GM15510 (cell line): ENCODE results near the gene WFDC5.

Source experiments
- POLR2A ChIP-seq: IDR thresholded peaks from 3 replicates; pipeline ENCODE4 v1.6.1; 2011; ENCODE audit warnings: borderline replicate concordance; ENCODE audit not compliant: insufficient read length; ENCODE audit errors: extremely low read depth

WFDC5 gene, protein sequence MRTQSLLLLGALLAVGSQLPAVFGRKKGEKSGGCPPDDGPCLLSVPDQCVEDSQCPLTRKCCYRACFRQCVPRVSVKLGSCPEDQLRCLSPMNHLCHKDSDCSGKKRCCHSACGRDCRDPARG

DNA sequence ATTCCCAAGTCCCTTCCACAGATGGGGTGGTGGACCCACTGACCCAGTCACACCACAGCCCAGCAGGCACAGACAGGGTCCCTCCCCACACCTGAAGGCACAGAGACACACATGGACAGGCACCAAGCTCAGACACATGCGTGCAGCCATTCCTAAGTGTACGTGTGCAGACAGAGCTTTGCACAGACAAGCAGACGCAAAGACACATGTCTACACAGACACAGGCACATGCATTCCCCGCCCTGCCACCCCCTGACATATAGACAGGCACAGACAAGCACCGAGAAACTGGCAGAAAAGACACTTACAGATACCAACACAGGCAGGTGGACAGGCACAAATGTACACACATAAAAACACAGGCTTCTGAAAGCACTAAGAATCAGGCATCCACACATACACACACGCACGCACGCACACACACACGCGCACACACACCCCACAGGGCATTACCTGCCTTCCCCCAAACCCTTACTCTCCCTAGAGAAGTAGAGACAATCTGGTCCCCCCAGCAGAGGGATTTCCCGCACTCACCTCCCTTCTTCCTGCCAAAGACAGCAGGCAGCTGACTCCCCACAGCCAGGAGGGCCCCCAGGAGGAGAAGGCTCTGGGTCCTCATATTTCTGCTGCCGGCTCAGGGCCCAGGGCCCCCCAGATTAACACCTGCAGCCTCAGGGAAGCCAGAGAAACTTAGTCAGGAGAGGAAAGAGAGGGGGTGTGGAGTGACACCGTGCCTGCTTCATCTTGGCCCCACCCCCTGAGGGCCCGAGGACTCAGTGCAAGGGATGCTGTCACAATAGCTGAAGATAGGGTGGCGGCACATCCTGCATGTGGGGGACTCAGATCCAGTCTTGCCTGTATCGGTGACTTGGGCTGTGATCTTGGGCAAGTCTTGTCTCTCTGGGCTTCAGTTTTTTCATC is at the start of gene WFDC5:
Gene WFDC5, minus strand, starts transcription at position 710 of the 921 bp plus-strand sequence. Its CDS starts 91 bp downstream, at position 619.
- TF ChIP-seq POLR2A = no peak

DNA sequence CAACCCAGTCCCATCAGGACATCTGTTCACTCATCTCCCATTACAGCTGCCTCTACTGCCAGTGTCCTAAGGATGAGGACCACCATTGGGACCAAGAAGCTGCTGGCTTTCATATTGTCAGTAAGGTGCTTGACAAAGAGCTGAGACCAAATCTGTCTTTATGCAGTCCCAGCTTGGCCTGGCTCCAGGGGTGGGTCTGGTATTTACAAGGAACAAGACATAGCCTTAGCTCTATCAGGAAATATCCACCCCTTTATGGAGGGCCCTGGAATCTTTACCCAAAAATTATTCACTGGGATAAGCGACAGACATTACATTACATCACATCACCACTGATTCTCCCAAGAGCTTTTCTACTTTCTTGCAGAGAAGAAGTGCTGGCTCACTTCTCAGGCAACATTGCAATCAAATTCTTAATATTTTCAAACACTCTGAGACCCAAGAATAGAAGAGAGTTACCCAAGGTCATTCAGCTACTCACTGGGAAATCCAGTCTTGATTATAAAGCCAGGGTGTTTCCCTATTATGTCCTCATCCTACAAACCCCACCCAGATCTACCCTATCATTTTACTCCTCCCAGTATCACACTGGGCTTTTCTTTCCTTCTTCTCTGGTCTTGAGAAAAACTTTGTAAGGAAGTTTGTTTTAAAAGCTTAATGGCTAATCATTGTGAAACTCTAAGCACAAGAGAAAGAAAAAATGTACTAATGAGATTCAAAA is 48.3 kb upstream of the WFDC5 start:
- no peak for TF ChIP-seq POLR2A

DNA sequence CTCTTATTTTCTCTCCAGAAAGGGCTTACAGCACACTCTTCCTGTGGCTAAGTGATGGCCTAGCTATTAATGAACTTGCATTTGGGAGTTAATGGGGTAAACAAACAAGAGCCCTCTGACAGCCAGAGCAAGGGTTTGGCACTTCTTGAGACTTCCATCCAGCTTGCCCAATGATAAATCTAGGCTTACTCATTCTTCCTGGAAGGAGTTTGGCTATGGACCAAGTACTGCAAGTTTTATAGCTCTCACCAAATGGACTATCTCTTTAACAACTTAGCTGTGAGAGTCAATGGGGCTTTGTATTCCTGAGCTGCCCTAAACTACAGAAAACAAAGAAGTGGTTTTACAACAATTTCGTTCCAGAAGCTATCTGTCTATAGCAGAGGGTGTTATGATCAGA is 43.0 kb upstream of the WFDC5 start:
- TF ChIP-seq POLR2A = no peak

DNA sequence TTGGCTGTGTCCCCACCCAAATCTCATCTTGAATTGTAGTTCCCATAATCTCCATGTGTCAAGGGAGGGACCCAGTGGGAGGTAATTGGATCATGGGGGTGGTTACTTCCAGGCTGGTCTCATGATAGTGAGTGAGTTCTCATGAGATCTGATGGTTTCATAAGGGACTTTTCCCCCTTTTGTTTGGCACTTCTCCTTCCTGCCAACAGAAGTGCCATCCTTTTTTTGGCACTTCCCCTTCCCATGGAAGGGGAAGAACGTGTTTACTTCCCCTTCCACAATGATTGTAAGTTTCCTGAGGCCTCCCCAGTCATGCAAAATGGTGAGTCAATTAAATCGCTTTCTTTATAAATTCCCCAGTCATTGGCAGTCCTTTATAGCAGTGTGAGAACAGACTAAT is 41.7 kb upstream of the WFDC5 start:
- no peak for TF ChIP-seq POLR2A

DNA sequence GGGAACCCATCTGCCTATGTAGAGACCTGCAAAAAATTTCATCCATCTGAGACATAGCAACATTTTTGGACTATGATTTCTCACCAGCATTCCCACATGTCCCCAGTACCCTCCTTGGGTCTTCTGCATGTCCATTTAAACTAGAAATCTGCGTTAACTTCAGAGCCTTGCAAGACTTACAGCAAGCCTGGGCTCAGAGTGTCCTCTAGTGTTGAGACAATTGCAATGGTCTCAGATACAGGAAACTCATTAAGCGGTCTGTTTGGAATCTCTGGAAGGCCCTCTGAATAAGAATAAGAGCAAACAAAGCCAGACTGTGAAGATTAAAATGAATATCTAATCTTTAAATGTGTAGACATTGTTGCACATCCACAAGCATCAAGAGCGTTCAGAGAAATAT is 39.2 kb upstream of the WFDC5 start:
- TF ChIP-seq POLR2A = no peak

DNA sequence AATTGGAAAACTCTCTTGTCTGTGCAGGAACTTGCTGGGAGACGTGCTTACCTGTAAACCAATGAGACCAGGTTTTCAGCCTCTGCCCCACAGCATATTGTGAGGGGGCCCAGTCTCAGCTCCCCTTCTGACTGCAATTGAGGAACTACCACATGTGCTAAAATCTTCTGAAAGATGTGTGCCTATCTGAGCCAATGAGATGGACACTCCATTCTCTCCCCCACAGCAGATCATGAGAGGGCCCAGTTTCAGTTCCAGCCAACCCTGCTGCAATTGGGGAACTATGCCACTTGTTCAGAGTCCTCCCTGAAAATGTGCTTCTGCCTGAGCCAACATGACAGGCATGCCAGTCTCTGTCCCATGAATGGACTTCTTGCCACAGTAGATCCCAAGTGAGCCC is 38.8 kb upstream of the WFDC5 start:
- TF ChIP-seq POLR2A = no peak

DNA sequence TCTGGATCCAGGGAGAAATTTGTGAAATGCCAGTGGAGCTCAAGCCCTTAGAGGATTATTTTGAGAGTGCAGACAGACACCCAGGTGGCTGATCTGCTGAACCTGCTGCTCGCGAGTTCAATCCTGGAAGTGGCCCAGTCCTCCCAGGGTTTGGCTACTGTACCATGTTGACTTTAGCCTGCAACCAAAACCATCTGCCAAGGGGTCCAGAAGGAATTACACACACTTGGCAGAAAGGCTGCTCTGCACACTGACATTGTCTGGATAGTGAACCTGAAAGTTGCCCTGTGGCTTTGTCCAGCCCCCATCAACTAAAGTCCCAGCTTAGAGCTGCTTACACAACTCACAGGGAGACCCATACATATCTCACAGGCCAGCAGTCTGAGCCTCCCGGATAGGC is 38.2 kb upstream of the WFDC5 start:
- no peak for TF ChIP-seq POLR2A

DNA sequence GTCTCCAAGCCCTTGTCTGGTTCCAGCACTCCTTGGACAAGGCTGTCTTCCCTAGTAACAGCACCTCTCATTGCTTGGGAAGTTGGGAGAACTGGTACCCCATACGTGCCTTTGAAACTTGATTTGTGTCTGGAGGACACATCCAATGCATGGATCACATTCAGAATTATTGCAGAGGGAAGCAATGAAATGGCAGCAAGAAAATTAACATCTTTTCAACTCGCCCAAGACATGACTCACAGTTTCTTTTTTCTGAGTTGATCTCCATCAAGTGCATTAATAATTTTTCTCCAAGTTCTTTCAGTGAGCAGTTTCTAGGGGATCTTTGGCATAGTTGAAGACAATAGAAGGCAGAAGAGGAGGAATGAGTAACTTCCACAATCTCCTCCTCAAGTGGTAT is 37.4 kb upstream of the WFDC5 start:
- TF ChIP-seq POLR2A = no peak

DNA sequence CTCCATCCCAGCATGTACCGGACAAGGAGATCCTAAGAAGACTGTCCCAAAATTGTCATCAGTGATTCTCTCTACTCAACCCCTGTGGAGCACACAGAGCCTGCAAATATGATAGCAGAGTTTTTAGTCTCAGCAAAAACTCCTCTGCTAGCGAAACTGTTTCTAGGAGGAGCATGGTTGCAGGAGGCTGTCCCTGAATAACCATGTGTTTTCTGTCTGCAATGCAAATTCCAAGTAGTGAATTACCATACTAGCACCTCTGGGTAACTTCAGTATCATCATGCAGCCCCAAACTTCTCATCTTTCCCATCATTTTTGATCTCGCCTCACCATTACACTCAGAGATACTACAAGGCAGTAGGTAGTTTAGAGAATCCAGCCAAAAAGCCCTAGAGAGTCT is 34.1 kb upstream of the WFDC5 start:
- no peak for TF ChIP-seq POLR2A

DNA sequence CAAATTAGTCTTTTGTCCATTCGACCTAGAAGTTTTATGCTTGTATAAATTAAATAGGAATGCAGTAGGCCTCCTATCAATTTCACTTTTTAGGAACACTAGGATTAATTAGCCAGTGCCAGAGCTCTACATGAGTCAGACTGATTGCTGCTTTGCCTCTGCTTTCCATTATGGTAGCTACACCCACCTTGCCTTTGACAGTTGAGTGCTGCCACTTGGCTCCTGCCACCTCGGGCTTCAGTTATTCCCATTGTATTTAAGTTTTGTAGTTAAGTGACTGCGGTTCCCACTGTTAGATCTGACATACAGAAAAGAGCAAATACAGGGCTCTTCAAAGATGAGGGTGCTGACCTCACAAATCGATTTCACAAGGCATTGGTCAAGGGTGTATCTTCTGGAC is 25.9 kb upstream of the WFDC5 start:
- TF ChIP-seq POLR2A = no peak

DNA sequence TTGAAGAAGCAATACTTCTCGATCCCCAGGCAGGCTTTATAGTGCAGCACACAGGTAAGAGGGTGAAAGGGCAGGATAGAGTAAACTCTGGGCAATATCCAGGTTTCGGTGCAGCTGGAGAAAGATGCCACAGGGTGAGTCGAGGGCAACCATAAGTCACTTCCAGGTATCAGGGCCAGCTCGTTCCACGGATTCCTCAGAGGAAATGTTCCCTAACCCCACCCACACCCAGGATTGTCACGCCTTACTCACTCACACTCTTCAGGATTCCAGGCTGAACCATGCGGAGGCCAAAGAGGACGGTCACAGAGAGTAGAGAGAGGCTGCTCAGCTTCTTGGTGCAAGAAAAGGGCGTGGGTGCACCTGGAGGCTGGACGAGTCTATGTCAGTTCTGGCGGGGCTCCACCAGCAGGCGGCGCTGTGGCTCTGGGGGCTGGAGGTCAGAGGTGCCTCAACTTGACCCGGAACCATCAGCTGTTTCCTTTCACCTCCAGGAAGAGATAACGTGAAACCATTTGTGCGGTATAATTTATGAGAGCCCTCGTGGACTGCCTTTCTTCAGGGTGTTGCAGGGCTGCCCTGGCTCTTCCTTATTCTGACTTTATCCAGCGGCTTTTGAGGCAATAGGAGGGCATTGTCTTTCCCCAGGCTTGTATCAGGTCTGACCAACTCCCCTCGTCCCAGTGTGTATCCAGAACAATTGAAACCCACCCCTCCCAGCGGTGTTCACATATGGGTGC is 23.8 kb upstream of the WFDC5 start:
- TF ChIP-seq POLR2A = no peak

DNA sequence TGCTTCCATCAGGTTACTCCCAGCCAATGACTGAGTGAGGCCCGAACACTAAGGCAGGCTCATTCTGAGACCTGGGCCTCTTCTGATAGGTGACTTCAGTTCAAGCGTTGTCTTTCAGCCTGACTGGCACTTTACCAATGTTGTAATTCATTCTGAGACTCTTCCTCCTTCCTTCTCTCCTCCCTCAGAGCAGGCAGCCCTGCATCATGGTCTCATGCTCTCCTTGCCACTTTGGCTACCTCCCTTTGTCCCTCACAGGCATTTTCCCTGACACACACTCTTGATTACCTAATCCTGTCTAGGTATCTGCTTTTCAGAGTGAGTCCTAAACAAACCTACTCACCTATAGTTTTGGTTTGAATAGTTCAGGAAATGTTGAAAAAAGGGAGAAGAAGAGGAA is 21.9 kb upstream of the WFDC5 start:
- TF ChIP-seq POLR2A = no peak

DNA sequence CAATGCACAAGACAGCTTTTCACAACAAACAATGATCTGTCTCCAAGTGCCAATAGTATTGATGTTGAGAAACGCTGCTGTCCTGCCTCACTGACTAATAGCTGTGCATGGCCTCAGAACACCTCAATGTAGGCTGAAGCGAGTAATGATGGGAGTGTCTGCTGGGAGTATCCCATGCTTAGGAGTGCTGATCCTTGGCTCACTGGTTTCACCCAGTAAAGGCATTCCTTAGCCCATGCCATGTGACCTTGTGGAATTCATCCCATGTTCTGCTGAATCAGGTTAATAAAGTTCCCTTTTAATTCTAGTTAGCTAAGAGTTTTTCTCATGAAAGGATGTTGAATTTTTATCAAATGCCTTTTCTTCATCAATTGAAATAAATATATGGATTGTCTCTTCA is 13.1 kb upstream of the WFDC5 start:
- TF ChIP-seq POLR2A = no peak

DNA sequence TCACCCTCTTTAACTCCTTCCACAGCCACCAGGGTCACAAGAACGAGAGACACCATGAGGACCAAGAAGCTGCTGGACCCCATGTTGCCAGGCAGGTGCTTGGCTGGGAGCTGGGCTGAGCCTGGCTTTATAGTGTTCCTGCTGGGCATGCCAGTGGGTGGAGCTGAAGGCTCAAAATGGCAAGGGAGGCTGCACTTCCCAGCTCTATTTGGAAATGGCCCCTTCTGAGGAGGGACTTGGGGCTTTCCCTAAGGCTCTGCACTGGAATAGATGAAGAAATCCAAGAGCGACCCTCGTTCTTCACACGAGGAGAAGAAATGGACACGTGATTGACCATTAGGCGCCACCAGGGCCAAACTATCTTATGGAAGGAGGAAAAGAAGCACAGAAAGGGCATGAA is 9.4 kb upstream of the WFDC5 start, which contains the start of gene WFDC12:
Gene WFDC12, minus strand, starts transcription at position 101 of the 400 bp plus-strand sequence. Its CDS starts 18 bp downstream, at position 83.
- TF ChIP-seq POLR2A = no peak

DNA sequence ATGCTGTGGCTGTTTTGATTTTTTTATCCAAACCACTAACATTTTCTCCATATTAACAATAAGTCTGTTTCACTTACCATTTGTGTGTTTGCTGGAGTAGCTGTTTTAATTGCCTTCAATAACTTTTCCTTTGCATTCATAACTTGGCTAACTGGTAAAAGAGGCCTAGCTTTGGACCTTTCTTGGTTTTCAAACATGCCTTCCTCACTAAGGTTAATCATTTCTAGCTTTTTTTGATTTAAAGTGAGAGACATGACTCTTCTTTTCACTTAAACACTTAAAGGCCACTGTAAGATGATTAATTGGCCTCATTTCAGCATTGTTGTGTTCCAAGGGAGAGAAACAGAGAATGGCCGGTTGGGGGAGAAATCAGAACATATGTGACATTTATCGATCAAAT is 6.4 kb upstream of the WFDC5 start:
- no peak for TF ChIP-seq POLR2A
